Right ventricle myocardium inferior (tissue), 1 donor: ENCODE measurements around the gene CCDC187. TPM values are rescaled to one million over a fixed set of nuclear protein-coding genes. Genes with fewer than 3 reads are reported as not detected.

Experiments
- ATAC-seq: fragments of 200-7000 bp; cut with Tn5 transposase; one replicate; pipeline ENCODE4 v1.9.1; 2020; ENCODE audit warnings: mild to moderate bottlenecking, moderate library complexity
- DNase-seq: peaks from one replicate; pipeline ENCODE4 v3.0.0; 2021; ENCODE audit errors: missing footprints
- intact Hi-C: fragments of 100-400 bp; cut with DNase I; formaldehyde crosslinking; loops from one replicate; pipeline ENCODE4 v1.11.0; 2022
- total RNA-seq: library from RNA; stranded (reverse); fragmentation: NEBNext Ultra II Directional; extraction: Animal tissue kit (Norgen Biotek cat#: 25700); gene quantifications from one replicate; pipeline ENCODE4 v1.2.1, GENCODE V29; 2021
- donor health status: DM: no; HTN: yes; CAD: no; lungs with severe emphysema.

Gene CCDC187
- total RNA-seq, 1 donor from 2014 or later: not detected

DNA sequence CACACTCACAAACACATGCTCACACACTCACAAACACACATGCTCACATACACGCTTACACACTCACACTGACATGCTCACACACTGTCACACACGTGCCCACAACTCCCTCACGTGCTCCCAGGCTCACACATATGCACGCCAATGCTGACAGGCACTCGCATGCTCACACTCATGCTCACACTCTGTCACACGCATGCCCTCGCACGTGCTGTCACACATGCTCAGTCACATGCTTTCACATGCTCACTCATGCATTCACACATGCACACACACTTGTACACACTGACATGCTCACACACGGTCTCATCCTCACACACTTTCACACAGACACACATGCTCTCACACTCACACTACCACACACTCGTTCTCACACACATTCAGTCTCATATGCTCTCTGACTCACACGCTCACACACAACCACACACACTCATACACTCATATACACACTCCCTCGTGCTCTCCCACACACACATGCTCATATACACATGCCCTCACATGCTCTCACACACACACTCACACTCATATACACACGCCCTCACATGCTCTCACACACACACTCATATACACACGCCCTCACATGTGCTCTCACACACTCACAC is 10.3 kb downstream of the CCDC187 start:
- DNase-seq (peak; percentile 45), ATAC-seq (no peak)
- intact Hi-C loops: no loop called here

DNA sequence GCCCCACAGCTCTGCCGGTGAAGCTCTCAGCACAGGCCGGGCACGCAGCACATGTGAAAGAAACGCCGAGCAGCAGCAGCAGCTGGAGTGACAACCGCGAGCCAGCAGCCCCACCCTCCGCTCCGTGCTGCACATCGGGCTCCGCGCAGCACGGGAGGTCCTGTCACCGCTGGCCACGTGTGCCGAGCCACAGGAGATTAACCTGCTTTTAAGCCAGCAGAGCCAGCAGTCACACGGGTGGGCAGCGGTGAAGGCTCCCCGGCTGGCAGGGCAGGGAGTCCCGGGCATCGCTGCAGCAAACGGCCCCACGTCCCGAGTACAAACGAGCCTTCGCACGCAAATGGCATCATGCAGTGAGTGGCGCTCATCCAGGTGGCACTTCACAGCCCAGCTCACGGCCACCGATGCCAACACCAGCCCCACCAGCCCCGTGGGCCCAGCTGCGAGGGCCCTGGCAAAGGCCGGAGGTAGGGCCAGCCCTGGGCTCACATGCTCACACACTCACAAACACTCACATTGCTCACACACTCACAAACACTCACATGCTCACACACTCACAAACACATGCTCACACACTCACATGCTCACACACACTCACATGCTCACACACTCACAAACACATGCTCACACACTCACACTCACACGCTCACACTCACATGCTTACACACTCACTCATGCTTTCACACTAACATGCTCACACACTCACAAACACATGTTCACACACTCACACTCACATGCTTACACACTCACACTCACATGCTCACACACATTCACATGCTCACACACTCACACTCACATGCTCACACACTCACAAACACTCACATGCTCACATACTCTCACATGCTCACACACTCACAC is 11.1 kb downstream of the CCDC187 start:
- intact Hi-C loops: no loop called here
- no peak for ATAC-seq
- DNase-seq: peak; percentile 57

DNA sequence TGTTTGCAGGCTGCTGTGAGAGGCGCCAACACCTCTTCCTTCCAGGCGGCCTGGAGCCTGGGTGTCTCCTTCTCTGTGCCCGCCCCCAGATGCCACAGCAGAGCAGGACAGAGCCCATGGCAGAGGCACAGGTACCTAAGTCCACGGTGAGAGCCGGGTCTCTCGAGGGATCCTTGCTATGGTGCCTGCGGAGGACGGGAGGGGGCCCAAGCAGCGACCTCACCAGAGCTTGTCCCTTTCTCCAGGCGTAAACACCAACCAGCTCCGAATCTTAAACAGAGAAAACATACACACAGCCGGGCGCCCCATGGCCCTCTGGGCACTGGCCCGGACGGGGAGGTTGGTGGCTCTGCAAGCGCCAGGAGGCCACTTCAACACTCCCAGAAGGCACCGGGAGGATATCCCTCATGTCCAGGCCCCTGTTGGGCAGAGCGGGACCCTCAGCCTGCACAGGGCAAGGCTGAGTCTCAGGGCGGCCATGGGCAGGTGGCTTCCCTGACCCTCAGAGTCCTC is 11.8 kb downstream of the CCDC187 start:
- no peak for DNase-seq
- ATAC-seq: no peak
- intact Hi-C loops: no loop called here

DNA sequence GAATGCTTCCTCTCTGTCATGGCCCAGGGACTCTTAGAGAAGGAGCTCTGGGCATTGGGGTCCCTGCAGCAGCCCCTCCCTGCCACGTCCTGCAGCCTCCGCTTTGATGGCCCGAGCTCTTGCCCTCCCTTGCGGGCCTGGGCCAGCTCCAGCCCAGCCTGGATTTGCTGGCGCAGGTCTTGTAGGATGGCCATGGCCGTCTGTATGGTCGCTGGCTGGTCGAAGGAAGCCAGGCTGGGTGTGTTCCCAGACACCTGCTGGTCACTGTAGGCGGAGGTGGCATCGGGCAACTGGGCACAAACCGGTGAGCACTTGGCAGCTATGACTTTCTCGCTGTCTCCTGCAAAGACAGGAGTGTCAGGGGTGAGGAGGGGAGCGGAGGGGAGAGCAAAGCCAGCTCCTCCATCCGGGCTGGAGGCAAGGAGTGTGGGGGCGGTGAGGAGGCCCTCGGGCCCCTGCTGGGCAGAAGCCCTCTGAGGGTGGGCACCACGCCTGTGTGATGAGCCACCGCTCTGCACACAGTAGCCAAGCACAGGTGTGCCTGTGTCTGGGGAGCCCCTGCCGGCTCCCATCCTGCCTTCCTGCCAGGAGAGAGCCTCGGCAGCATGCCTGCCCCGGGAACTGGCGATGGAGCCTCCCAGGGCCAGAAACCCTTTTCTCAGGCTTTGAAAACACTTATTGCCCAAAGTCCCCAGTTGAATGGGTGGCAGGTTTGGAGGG is 12.4 kb downstream of the CCDC187 start:
- no peak for ATAC-seq
- intact Hi-C loops: no loop called here
- DNase-seq: peak; percentile 57

DNA sequence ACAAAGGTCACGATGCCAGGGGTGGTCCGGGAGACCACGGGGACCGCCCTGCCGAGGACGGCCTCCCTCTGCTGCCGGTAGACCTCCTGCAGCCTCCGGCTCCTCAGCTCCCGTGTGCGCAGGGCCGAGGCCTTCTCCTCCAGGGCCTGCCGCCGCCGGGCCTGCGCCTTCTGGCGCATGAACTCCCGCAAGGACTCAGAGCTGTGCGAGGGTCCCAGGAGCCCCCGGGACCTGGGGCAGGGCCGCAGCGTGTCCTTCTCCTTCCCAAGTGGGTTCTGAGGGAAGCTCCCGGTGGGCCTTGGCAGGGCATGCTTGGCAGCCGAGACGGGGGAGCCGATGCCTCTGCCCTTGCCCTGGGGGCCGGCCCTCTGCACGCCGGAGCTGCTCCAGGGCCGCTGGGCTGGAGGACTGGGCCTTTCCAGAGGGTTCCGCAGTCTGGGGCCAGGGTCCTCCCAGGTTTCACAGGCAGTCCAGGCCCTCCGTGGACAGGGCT is 13.3 kb downstream of the CCDC187 start:
- intact Hi-C loops: no loop called here
- ATAC-seq: no peak
- peak; percentile 50 for DNase-seq

DNA sequence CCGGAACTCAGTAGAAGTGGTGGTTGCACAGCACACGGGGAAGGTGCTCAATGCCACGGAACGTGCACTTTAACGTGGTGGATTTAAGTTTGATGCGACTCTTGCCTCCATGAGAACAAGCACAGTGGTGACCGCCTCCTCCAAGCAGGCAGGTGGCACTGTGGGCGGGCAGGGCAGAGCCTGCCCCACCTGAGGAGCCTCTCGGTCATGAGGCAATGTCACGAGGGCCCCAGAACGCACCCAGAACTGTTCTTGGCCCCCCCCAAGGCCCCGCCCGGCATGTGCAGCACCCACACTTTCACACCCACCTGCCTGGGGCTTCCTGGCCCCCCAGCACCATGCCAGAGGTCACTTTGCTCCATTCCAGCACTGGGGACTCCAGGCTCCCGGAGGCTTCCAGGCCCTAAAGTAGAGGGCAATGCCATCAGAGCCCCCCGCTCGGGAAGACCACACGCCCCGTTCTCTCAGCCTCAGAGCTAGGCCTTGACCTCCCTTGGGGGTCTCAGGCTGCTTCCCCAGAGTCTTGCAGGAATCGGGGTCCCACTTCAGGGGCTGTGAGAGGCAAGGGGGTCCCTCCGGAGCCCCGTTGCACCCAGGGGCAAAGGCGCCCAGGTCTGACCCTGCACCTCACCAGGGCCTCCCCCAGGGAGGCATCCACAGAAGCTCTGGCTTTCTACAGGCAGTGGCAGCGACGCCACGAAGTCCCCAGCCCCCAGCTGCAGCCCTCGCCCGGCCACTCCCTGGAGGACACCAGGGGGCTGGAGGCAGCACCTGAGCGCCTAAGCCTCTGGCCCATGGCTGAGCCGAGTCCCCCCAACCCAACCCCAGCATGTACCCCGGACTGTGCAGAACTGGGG is 14.0 kb downstream of the CCDC187 start:
- DNase-seq: peak; percentile 53
- intact Hi-C loops: loop anchor here (10.0 kb wide), 1 partner anchor 685 kb away; no protein-coding TSS in a partner anchor
- ATAC-seq: no peak

DNA sequence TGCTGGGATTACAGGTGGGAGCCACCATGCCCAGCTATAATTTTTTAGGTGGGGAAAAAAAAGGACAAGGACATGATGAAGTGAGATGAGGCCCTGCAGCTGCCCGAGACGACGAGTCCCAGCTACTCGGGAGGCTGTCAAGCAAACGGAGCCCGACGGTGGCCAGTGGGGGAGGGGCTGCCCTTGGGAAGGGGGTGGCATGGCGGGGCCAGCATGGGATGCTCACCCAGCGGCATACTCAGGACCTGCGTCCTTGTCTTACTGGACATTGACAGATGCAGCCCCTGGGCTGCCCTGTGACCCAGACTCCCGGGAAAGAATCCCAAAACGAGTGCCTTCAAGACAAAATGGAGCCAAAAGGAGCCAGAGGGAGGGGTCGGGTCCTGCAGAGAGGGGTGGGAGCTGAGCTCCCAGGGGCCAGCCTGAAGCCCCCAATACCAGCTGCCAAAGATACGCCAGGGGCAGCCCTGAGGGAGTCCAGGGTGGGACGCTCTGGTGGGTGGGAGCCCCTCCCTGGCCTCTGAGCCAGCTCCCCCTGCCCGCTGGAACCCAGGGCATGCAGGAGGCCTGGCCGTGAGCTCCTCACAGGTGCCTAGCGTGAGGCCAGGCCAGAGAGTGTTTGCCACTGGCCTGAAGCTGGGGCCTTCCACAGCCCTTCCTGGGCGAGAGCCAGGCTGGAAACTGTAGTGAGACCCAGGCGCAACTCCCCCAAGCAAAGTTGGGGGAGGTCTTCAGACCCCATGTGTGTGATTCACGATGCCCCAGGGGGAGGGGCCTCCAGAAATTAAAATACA is 15.7 kb downstream of the CCDC187 start:
- ATAC-seq: no peak
- peak; percentile 40 for DNase-seq
- intact Hi-C loops: loop anchor here (10.0 kb wide), 1 partner anchor 683 kb away; no protein-coding TSS in a partner anchor

DNA sequence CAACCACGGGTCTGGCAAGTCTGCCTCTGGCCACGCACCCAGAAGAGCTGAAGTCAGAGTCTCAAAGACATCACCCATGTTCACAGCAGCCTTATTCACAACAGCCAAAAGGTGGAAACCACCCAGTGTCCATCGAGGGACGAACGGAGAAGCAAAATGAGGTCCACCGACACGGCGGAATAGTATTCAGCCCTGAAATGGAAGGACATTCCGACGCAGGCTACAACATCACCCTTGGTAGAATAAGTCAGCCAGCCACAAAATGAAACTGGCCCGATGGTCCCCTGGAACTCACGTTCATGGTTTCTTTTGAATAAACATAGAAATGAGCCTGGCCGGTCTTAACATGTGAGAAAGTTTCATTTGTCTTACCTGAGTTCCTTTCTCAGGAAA is 16.9 kb downstream of the CCDC187 start:
- ATAC-seq (no peak), DNase-seq (no peak)
- intact Hi-C loops: loop anchor here (10.0 kb wide), 1 partner anchor 682 kb away; no protein-coding TSS in a partner anchor

DNA sequence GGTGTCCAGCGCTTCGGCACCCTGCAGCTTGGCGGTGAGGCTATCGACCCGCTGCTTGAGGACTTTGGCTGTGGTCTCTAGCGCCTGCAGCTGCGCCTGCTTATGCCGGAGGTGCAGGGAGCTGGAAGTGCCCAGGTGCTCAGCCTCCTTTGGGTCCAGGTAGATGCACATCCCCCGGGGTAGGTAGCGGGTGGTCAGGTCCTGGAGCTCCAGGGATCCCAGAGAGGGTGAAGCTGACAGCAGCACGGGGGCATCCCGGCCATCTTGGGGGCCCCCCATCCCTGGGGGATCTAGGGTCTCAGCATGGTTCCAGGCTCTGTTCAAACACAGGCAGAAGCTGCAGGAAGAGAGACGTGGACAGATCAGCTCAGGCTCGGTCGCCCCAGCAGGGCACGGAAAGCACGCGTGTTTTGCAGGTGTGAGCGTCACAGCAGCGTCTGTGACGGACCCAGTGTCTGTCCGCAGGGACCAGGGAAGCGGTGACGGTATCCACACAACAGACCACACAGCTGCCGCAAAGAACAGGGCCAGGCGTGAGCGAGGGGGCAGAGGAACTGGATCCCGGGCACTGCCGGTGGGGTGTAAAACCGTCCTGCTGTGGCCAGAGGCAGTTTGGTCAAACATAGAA is 17.4 kb downstream of the CCDC187 start:
- DNase-seq (peak; percentile 69), ATAC-seq (no peak)
- intact Hi-C loops: loop anchor here (10.0 kb wide), 1 partner anchor 682 kb away; no protein-coding TSS in a partner anchor

DNA sequence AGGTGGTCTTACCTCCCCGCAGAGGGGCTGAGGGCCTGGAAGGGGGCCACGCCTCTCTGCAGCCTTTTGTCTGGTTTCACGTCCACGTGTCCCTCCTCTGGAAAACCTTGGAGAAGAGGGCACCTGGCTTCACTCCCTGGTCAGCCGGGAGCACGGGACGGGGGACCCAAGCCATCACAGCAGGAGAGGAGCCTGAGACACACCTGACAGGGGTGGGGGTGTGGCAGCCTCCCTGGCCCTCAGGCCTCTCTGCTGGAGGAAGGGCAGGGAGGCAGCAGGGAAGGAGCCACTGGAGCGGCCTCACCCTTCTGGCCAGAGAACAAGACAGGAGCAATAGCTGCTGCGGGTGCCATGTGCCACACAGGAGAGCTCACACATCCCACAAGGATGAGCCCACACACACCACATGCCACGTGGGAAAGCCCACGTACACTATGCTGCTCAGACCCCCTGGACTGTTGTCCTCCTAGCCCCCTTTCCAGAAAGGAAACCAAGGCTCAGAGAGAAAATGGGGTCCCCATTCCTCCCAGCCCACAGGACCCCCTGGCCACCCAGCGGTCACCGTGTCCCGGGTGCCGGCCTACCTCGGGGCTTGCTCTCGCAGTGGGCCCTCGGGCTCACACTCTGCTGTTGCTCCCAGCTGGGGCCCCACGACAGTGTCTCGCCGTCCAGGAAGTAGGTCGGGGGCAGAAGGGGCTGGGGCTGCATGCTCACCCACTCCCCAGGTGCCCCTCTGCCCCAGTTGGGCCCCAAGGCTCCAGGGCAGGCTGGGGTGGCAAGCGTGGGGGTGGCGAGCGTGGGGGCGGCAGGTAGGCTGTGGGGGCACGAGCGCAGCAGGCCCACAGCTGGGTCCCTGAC is 18.2 kb downstream of the CCDC187 start:
- intact Hi-C loops: loop anchor here (10.0 kb wide), 1 partner anchor 681 kb away; no protein-coding TSS in a partner anchor
- DNase-seq (peak; percentile 64), ATAC-seq (no peak)

DNA sequence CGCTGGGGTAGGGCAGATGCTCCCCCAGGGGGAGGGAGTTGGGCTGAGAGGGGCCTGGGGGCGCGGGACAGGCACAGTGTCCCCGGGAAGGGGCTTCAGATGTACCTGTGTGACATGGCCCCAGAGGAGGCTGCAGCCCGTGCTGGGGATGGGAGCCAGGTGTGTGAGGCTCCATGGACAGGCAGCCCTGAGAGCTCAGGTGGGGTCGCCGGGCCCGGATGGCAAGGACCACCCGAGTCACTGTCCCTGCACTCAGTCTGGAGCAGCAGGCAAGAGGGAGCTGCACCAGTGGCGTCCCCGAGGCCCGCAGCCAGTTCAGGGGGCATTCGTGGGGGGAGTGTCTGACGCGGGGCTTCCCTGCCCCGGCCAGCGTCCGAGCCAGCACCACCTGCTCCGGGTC is 18.9 kb downstream of the CCDC187 start:
- intact Hi-C loops: loop anchor here (10.0 kb wide), 1 partner anchor 680 kb away; no protein-coding TSS in a partner anchor
- DNase-seq (peak; percentile 56), ATAC-seq (no peak)

DNA sequence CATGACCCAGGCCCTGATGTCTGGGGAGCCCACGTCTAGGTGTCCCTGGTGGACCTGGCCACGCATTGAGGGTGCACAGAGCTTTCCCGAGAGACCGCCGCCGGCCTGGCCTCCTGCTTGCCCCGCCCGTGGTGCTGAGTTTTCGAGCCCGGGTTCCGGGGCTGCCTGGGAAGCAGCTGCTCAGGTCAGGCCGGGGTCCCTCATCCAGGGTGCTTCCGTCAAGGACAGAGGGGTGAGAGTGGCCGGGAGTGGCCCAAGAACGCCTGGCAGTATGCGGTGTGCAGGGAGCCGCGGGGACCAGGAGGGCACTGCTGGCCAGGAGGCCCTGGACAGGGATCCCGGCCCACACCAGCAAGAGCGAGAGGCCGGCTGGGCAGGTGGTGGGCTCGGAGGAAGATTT is 19.6 kb downstream of the CCDC187 start:
- peak; percentile 56 for DNase-seq
- no peak for ATAC-seq
- intact Hi-C loops: loop anchor here (10.0 kb wide), 1 partner anchor 680 kb away; no protein-coding TSS in a partner anchor

DNA sequence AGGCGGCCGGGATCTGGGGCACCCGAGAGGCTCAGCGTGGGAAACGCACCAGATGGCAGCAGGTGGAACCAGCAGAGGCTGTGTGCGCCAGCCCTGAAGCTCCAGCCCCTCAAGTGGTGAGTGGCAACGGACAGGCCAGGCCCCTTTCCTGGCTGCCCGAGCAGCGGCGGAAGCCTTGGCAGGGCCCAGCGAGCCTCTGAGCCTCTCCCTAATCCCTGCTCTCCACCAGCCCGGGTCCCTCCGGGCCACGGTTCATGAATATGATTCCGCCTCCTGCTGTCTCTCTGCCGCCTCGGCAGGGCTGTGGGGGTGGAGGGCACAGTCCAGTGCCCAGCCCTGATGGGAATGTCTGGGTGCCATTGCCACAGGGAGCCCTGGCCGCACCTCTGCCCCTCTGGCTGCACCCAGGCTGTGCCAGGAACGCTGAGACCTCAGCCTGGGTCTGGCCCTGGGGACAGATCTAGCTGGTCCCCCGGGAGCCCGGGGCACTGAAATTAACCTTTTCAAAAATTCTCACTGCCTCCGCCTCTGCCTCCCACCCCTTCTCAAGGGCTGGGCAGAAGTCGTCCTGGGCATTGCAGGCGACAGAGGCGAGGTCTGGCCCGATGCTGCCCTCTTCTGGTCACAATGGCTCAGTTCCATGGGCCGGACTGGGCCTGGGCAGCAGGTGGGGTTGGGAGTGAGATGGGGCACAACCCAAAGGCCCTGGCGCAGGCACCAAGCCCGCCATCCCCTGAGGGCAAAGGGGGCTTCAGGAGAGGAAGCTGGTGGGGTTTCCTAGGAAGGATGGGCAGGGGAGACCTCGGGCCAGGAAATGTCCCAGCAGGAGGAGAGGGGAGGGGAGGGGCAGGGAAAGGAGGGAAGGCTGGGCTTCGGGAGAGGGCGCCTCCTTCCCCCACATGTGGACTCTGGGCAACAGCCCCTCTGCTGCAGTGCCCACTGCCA is 20.3 kb downstream of the CCDC187 start:
- DNase-seq (peak; percentile 88), ATAC-seq (peak; percentile 94)
- intact Hi-C loops: loop anchor here (1.0 to 10.0 kb wide), 2 partner anchors 113 to 679 kb away; no protein-coding TSS in a partner anchor

DNA sequence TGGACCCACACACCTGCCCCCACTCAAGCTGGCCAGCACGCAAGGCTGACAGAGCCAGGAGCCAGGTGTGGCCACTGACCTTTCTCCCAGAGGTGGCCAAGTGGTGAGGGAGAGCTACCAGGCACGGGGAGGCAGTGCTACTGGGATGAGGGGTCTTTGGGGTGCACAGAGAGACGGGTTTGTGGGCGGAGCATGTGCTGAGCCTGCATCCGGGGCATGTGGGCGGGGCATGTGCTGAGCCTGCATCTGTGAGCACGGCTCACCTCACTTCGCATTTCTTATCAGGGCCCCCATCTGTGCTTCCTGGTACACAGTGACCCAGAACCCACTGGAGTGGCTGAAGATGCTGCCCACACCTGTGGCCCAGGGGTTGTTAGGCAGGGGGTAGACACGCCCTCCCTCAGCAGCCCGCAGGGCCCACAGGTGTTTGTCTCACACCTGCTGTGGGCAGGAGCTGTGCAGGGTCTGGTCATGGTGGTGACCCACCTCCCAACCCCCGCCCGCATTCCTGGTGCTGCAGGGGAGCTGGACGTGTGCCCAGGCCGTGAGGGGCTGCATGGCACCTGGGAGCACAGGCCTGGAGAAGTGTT is 21.5 kb downstream of the CCDC187 start:
- peak; percentile 51 for DNase-seq
- intact Hi-C loops: loop anchor here (10.0 kb wide), 1 partner anchor 678 kb away; no protein-coding TSS in a partner anchor
- ATAC-seq: no peak
